Smooth muscle cell (in vitro differentiated cells): ENCODE measurements around the gene BLCAP. TPM values are rescaled to one million over a fixed set of nuclear protein-coding genes. Genes with fewer than 3 reads are reported as not detected.

Experiments
- DNase-seq: peaks from one replicate; lab custom pipeline; 2025; ENCODE audit not compliant: unreplicated experiment; lab: John Stamatoyannopoulos, UW
- H2AFZ ChIP-seq: fragments of 200-600 bp; sonication (generic); 2 replicates; pipeline ENCODE4 v1.6.0; 2016; ENCODE audit warnings: antibody characterized with exemption, low read depth, mild to moderate bottlenecking
- H3F3A ChIP-seq: fragments of 200-600 bp; sonication (generic); 2 replicates; pipeline ENCODE4 v1.6.0; 2017; ENCODE audit warnings: antibody characterized with exemption, low read depth
- H3K27ac ChIP-seq: fragments of 200-600 bp; sonication (generic); 2 replicates; pipeline ENCODE4 v1.5.1; 2016; ENCODE audit warnings: low read depth, mild to moderate bottlenecking
- H3K27me3 ChIP-seq: fragments of 200-600 bp; sonication (generic); 2 replicates; pipeline ENCODE4 v1.6.1; 2016; ENCODE audit warnings: low read depth, mild to moderate bottlenecking
- H3K36me3 ChIP-seq: fragments of 200-600 bp; sonication (generic); 2 replicates; pipeline ENCODE4 v1.5.1; 2016; ENCODE audit warnings: low read depth
- H3K4me1 ChIP-seq: fragments of 200-600 bp; sonication (generic); 2 replicates; pipeline ENCODE4 v1.5.1; 2016; ENCODE audit warnings: low read depth
- H3K4me2 ChIP-seq: fragments of 200-600 bp; sonication (generic); 2 replicates; pipeline ENCODE4 v1.6.0; 2016; ENCODE audit warnings: mild to moderate bottlenecking
- H3K4me3 ChIP-seq: fragments of 200-600 bp; sonication (generic); 2 replicates; pipeline ENCODE4 v1.5.1; 2016; ENCODE audit warnings: mild to moderate bottlenecking
- H3K79me2 ChIP-seq: fragments of 200-600 bp; sonication (generic); 2 replicates; pipeline ENCODE4 v1.6.0; 2016; ENCODE audit warnings: low read depth, mild to moderate bottlenecking
- H3K9ac ChIP-seq: fragments of 200-600 bp; sonication (generic); 2 replicates; pipeline ENCODE4 v1.6.0; 2016; ENCODE audit warnings: low read depth
- H3K9me3 ChIP-seq: fragments of 200-600 bp; sonication (generic); replicated peaks from 2 replicates; pipeline ENCODE4 v1.5.1; 2016; ENCODE audit warnings: low read depth
- H4K20me1 ChIP-seq: fragments of 200-600 bp; sonication (generic); 2 replicates; pipeline ENCODE4 v1.6.0; 2016; ENCODE audit warnings: low read depth
- CTCF ChIP-seq: fragments of 200-600 bp; sonication (generic); IDR thresholded peaks from 2 replicates; pipeline ENCODE4 v1.5.1; 2017; ENCODE audit warnings: borderline replicate concordance, mild to moderate bottlenecking, antibody characterized with exemption; ENCODE audit not compliant: insufficient read depth, poor library complexity, severe bottlenecking
- WGBS: methylation state at CpG from one replicate; pipeline ENCODE4 v1.1.7; 2016; ENCODE audit warnings: low lambda C conversion rate; 5-methylcytosine and 5-hydroxymethylcytosine counted together
- polyA plus RNA-seq: library from polyadenylated mRNA; unstranded; fragments of >200 nt; fragmentation: Nextera tagmentation; extraction: Ambion mirVana; gene quantifications from 2 replicates; pipeline ENCODE4 v1.2.1, GENCODE V29; 2016
- total RNA-seq: library from RNA; depleted of rRNA; stranded (reverse); fragments of >200 nt; gene quantifications from 2 replicates; pipeline ENCODE4 v1.2.3, GENCODE V29; 2014

BLCAP gene
- total and polyA plus RNA-seq, 2 experiments from 2014 or later: 34.2 to 45.9 TPM

- Histone ChIP-seq H3K9ac (no peak overlapping the region), H3K4me3 (no peak overlapping the region), H3K4me1 (peaks cover 5% of the 10 kb centered on the region), H3K27me3 (no peaks in the 10 kb centered on the region), H3K79me2 (peaks cover 31% of the 10 kb centered on the region), H3F3A (peaks cover 6% of the 10 kb centered on the region), H3K36me3 (no peaks in the 10 kb centered on the region), H3K27ac (no peak overlapping the region), H4K20me1 (peaks cover 19% of the 10 kb centered on the region), H3K4me2 (no peak overlapping the region), H2AFZ (no peak overlapping the region), H3K9me3 (no peaks in the 10 kb centered on the region)
- 85% methylated on average over 8 of the region's 8 CpGs for WGBS
- TF ChIP-seq CTCF: no peak
- no peak for DNase-seq
Observed at GRCh38 chr20:37529214-37529967, 1.7 kb upstream of the BLCAP start.

GRCh38 chr20:37528446-37529213 is 954 bp upstream of the BLCAP start:
- H2AFZ ChIP-seq: peak overlapping the region; percentile 95
- H3K9me3 ChIP-seq: no peaks in the 10 kb centered on the region
- peaks cover 5% of the 10 kb centered on the region for H3K4me1 ChIP-seq
- peak overlapping the region; percentile 84 for H3K4me2 ChIP-seq
- 50% methylated on average over 10 of the region's 10 CpGs for WGBS
- DNase-seq: no peak
- peaks cover 39% of the 10 kb centered on the region for H3K79me2 ChIP-seq
- no peaks in the 10 kb centered on the region for H3K27me3 ChIP-seq
- H3F3A ChIP-seq: peaks cover 6% of the 10 kb centered on the region
- H3K36me3 ChIP-seq: no peaks in the 10 kb centered on the region
- TF ChIP-seq CTCF: no peak
- peaks cover 27% of the 10 kb centered on the region for H4K20me1 ChIP-seq
- H3K9ac ChIP-seq: peak overlapping the region; percentile 100
- peak overlapping the region; percentile 99 for H3K4me3 ChIP-seq
- peak overlapping the region; percentile 99 for H3K27ac ChIP-seq

GRCh38 chr20:37526839-37527637 is 638 bp downstream of the BLCAP start:
- Histone ChIP-seq H4K20me1 (peaks cover 42% of the 10 kb centered on the region), H2AFZ (peak overlapping the region; percentile 95), H3K4me3 (peak overlapping the region; percentile 99), H3K36me3 (no peaks in the 10 kb centered on the region), H3K9ac (peak overlapping the region; percentile 100), H3F3A (peaks cover 6% of the 10 kb centered on the region), H3K4me1 (peaks cover 5% of the 10 kb centered on the region), H3K4me2 (peak overlapping the region; percentile 84), H3K27ac (peak overlapping the region; percentile 99), H3K27me3 (no peaks in the 10 kb centered on the region), H3K9me3 (no peaks in the 10 kb centered on the region), H3K79me2 (peaks cover 54% of the 10 kb centered on the region)
- under 1% methylated on average over 26 of the region's 28 CpGs for WGBS
- DNase-seq: no peak
- no peak for TF ChIP-seq CTCF
